GM18873 (cell line): Measurements from ENCODE around the gene ACOX3.
"Not testable (repeated sequence)": the region's sequence is repeated elsewhere in the genome, so short reads cannot be mapped to it uniquely, and the experiment has no call there.

Experiments used
- ATAC-seq: cut with Tn5 transposase; IDR thresholded peaks from one replicate; pipeline ENCODE4 v1.9.1; 2021; ENCODE audit warnings: mild to moderate bottlenecking, moderate library complexity, moderate number of reproducible peaks; ENCODE audit not compliant: unreplicated experiment, low FRiP score

ACOX3 gene

GRCh38 chr4:8359193-8359592, 81.3 kb downstream of the ACOX3 start:
- ATAC-seq: no peak

- no peak for ATAC-seq
Observed at GRCh38 chr4:8356856-8357255, 83.7 kb downstream of the ACOX3 start.

- ATAC-seq: no peak
Observed at GRCh38 chr4:8355864-8356565, 84.5 kb downstream of the ACOX3 start.

DNA sequence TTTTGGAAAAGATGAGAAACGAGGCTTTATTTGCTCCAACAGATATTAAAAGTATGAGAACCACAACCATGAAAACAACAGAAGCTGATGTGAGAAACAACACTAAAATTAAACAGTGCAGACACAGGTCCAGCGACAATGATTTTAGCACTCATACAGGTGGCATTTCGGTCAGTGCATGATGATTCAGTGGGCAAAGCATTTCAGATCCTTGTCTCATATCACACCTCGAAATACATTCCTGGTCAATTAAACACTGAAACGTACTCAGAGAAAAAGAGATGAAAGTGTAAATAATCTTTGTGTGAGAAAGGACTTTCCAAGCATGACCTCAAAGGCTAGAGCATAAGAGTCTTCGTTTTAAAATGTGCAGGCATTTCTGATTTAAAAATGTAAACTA, 85.2 kb downstream of the ACOX3 start:
- no peak for ATAC-seq

DNA sequence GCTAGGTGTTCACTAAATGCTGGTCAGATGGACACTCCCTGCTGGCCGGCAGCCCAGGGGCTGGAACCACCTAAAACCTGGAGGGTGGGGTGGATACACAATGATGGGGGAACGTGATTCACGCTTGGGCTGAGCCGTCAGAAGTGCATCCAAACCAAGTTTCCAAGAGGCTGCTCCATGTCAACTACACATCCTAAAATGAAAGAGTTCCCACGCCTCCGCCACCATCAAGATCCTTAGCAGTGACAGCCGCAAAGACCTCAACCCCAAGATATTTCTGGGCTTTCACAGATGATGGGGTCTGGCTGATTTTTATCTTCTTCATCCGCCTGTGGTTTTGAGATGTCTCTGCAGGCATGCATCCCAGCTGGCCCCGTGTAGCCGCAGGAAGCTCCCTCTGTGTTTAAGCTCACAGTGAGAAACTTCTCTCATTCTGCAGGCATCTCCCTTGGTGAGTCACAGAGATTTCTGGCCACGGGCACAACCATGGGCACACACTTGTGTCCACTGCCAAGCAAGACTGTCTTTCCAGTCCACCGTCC, 86.5 kb downstream of the ACOX3 start:
- ATAC-seq: no peak

- no peak for ATAC-seq
Observed at GRCh38 chr4:8353158-8353669, 87.3 kb downstream of the ACOX3 start.

DNA sequence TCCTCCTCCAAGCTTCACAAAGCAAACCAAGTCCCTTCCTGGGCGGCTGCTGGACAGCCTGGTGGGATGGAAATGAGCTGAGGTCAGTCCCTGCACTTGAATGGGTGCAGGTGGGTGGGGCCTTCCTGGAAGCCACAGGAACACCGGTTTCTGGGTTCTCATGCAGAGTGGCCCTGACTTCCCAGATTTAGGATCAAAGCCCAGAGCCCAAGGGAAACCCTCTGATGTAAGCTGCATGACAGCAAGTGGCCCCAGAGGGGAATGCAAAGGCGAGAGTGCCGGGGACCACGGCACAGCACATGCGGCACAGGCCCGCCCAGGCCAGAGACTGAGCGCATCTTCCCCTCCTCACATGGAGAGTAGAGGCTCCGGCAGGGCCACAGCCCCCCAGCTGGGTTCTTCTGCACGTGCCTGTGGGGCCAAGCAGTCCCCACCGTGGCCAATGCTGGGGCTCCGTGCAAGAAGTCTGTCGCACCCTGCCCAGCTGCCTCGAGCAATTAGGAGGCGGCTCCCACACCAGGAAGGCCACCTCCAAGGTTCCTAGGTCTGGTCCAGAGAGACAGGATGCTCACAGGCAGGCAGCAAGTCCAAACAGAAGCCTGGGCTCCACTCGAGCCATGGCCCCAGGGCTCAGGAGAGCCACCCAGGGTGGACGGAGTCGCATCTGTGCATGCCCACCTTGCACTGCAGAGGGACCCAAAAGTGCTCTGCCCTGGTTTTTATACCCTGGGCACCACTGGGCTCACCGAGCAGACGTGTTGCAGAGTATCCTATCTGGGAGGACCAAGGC, 88.0 kb downstream of the ACOX3 start:
- ATAC-seq: no peak

- no peak for ATAC-seq
Observed at GRCh38 chr4:8351931-8352367, 88.6 kb downstream of the ACOX3 start.

DNA sequence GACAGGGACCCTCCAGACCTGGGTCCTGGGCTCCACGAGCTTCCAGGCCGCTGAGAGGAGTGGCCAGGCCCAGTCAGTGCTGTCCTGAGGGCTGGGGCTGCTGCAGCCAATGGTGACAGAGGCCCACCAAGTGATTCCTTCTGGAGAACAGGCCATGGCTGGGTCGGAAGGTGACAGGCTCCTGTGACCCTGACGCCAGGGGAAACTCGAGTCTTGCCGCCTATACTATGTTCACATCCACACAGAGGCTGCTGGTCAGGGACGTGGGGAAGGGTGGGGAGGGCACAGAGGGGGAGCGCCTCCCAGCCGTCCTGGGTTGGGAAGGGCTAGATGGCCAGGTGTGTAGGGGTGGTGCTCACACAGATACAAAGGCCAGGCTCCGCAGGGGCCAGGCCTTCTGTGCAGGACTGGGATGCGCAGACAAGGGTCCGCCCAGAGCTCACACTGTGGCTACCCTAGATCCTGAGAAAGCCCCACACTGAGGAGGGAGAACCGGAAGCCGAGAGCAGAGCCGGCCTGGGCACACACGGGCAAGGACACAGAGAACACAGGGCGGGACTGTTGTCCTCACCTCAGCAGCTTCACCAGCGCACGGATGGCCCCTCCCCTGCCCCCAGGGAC, 89.6 kb downstream of the ACOX3 start:
- no peak for ATAC-seq

- no peak for ATAC-seq
Observed at GRCh38 chr4:8350352-8350751, 90.2 kb downstream of the ACOX3 start.

GRCh38 chr4:8349664-8350236, 90.8 kb downstream of the ACOX3 start:
- no peak for ATAC-seq

DNA sequence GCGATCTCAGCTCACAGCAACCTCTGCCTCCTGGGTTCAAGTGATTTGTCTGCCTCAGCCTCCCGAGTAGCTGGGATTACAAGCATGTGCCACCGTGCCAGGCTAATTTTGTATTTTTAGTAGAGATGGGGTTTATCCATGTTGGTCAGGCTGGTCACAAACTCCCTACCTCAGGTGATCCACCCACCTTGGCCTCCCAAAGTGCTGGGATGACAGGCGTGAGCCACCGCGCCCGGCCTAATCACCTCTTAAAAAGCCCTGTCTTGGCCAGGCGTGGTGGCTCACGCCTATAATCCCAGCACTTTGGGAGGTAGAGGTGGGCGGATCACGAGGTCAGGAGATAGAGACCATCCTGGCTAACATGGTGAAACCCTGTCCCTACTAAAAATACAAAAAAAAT, 91.3 kb downstream of the ACOX3 start:
- not testable (repeated sequence) for ATAC-seq

DNA sequence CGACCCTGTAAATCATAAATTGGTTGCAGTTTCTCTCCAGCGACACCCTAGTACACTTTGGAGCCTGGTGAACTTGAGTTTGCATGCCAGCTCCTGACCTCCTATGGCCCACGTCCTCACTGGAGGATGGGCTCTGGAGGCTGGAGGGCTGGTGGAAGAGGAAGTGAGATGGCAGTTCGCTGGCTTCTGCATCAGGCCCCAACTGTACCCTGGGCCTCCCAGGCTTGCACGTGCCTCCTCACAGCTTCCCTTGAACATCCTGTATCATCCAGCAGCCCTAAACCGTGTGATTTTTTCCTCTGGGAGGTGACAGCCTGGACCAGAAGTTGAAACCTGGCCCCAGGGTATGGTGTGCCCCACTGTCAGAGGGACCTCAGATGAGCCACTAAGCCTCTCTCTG, 92.5 kb downstream of the ACOX3 start:
- ATAC-seq: no peak

DNA sequence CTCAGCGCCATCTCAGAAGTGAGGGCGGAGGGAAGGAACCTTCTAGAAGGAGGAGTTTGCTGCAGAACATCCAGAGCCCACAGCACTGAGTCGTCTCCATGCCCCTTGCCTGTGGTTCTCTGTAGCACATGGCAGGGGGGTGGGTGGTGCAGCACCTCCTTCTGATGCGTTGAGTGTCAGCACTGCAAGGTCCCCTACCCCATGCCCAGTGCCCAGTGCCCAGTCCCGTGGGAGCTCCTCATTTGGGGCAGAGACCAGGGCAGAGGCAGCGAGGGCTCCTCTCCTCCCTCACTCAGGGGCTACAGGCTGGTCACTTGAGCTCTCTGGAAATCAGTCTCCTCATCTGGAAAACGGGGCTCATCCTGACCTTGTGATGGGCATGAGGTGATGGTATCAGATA, 92.9 kb downstream of the ACOX3 start:
- no peak for ATAC-seq

- no peak for ATAC-seq
Observed at GRCh38 chr4:8346838-8347605, 93.5 kb downstream of the ACOX3 start.

DNA sequence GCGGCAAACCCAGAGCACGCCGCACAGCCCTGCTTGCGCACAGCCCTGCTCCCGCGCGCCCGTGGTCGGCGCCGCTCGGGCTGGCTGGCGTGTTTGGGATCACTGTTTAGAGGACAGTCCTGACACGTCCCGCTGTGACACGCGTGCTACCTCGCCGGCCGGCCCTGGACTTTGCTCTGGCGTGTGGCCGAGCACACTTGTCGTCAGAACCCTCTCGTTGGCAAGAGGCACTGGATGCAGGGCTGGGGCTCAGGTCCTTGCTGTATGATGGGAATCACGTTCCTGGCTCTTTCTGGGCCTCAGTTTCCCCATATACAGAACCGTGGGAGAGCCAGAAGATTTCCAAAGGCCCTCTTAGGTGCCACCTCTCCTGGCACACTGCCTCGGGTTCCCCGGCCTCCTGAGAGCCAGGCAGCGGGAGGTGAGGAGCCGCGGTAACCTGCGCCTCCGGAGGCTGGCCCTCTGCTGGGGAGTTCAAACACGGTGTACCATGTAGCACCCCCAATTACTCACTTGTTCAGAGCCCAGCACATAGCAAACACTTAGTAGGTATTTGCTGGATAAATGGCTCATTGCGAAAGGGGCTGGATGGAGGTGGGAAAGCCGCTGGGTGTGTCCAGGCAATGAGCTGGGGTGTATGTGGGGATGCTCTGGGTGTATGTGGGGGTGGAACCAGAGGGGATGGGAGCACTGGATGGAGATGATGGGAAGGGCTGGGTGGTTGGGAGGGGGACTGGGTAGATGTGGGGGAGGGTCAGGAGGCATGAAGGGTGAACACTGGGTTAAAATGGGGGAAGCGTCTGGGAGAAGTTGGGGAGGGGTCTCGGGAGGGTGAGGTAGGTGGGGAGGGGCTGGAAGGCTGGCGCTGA, 94.3 kb downstream of the ACOX3 start:
- no peak for ATAC-seq

- no peak for ATAC-seq
Observed at GRCh38 chr4:8345053-8345945, 95.2 kb downstream of the ACOX3 start.

DNA sequence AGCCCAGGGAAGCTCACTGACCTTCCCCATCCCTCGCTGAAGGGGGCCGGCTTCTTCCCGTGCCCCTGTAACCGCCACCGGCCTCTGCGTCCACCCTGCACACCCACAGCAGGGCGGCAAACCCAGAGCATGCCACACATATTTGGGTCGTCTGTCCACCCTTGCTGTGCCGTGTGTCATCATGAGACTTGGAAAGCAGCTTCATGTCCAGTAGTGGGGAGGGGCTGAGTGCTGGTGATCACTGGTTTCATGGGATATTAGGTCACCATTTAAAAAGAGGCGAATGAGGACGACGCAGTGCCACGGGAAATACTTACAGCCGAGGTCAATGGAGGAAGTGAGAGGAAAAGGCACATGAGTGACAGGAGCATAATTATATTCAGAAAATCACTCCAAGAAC, 96.1 kb downstream of the ACOX3 start:
- ATAC-seq: no peak
